ENCODE data around the gene OTULIN. TPM values are rescaled to one million over a fixed set of nuclear protein-coding genes. Genes with fewer than 3 reads are reported as not detected.

Gene OTULIN
- total and polyA plus RNA-seq, 2 of the 8 experiments (the other 6 are each of a cell fraction or from before 2014, with no cell fraction given) = 5.2 to 34.8 TPM

- TF ChIP-seq CTCF (IDR thresholded peaks at IDR 0.05; ENCODE audit: control extremely low read depth in 1 of 3, insufficient read depth in 1 of 3, low read depth in 1 of 3, low read length in 3 of 3) = no peak
- TF ChIP-seq MAFK (IDR thresholded peaks at IDR 0.05; ENCODE audit: low read depth, low read length) = no peak
- TF ChIP-seq MAX (IDR thresholded peaks at IDR 0.05) = no peak
Measured at GRCh38 chr5:14698495-14698894, 34.0 kb downstream of the OTULIN start (continued).
